Loucy (cell line): Measurements from ENCODE around the gene ASGR2.
"Not testable (repeated sequence)": the region's sequence is repeated elsewhere in the genome, so short reads cannot be mapped to it uniquely, and the experiment has no call there.

ENCODE experiments used
- H2AFZ ChIP-seq: fragments of 200-600 bp; sonication (generic); 2 replicates; pipeline ENCODE4 v1.6.0; 2016; ENCODE audit warnings: antibody characterized with exemption, mild to moderate bottlenecking, low read length, moderate library complexity
- H3F3A ChIP-seq: fragments of 200-600 bp; 2 replicates; pipeline ENCODE4 v1.6.0; 2016; ENCODE audit warnings: antibody characterized with exemption, low read depth, mild to moderate bottlenecking
- H3K27me3 ChIP-seq: fragments of 200-600 bp; sonication (generic); 2 replicates; pipeline ENCODE4 v1.6.1; 2014; ENCODE audit warnings: low read length, mild to moderate bottlenecking; ENCODE audit not compliant: insufficient read depth, poor library complexity, severe bottlenecking
- H3K36me3 ChIP-seq: fragments of 200-600 bp; sonication (generic); 2 replicates; pipeline ENCODE4 v1.6.1; 2016; ENCODE audit warnings: low read length; ENCODE audit not compliant: insufficient read depth
- H3K4me1 ChIP-seq: fragments of 200-600 bp; sonication (generic); 2 replicates; pipeline ENCODE4 v1.5.1; 2014; ENCODE audit warnings: low read length, mild to moderate bottlenecking; ENCODE audit not compliant: insufficient read depth, poor library complexity, severe bottlenecking
- H3K4me2 ChIP-seq: fragments of 200-600 bp; sonication (generic); 2 replicates; pipeline ENCODE4 v1.6.0; 2014; ENCODE audit warnings: antibody characterized with exemption, low read length, low read depth, mild to moderate bottlenecking; ENCODE audit not compliant: poor library complexity, severe bottlenecking
- H3K4me3 ChIP-seq: fragments of 200-600 bp; sonication (generic); 2 replicates; pipeline ENCODE4 v1.5.1; 2014; ENCODE audit warnings: low read length, mild to moderate bottlenecking, mixed read lengths; ENCODE audit not compliant: poor library complexity, severe bottlenecking
- H3K79me2 ChIP-seq: fragments of 200-600 bp; sonication (generic); 2 replicates; pipeline ENCODE4 v1.6.1; 2014; ENCODE audit warnings: low read length; ENCODE audit not compliant: insufficient read depth
- H3K9ac ChIP-seq: fragments of 200-600 bp; sonication (generic); 2 replicates; pipeline ENCODE4 v1.6.0; 2014; ENCODE audit warnings: mild to moderate bottlenecking, low read depth, low read length, moderate library complexity; ENCODE audit not compliant: poor library complexity, severe bottlenecking
- H3K9me2 ChIP-seq: fragments of 200-600 bp; sonication (generic); replicated peaks from 2 replicates; pipeline ENCODE4 v1.6.1; 2016; ENCODE audit warnings: low read depth, low read length, mixed read lengths
- H3K9me3 ChIP-seq: fragments of 200-600 bp; sonication (generic); 2 replicates; pipeline ENCODE4 v1.6.1; 2014; ENCODE audit warnings: mild to moderate bottlenecking, antibody characterized with exemption, low read length, low read depth; ENCODE audit not compliant: insufficient read depth
- H4K20me1 ChIP-seq: fragments of 200-600 bp; sonication (generic); 2 replicates; pipeline ENCODE4 v1.6.0; 2014; ENCODE audit warnings: antibody characterized with exemption, low read length, mild to moderate bottlenecking; ENCODE audit not compliant: insufficient read depth, poor library complexity, severe bottlenecking
- CTCF ChIP-seq: fragments of 200-600 bp; sonication (generic); conservative IDR thresholded peaks from 2 replicates; pipeline ENCODE4 v1.5.1; 2014; ENCODE audit warnings: mild to moderate bottlenecking, antibody characterized with exemption, low read length
- EZH2phosphoT487 ChIP-seq: fragments of 200-600 bp; IDR thresholded peaks from 2 replicates; pipeline ENCODE4 v1.6.1; 2018; ENCODE audit warnings: antibody characterized with exemption, mild to moderate bottlenecking, moderate library complexity, borderline replicate concordance

The ASGR2 gene

GRCh38 chr17:7102421-7102820 is 12.2 kb downstream of the ASGR2 start:
- Histone ChIP-seq H3F3A (no peaks in the 10 kb centered on the region), H2AFZ (no peak overlapping the region), H3K4me1 (no peaks in the 10 kb centered on the region), H3K9me3 (no peaks in the 10 kb centered on the region), H3K4me2 (no peak overlapping the region), H3K9me2 (no peaks in the 10 kb centered on the region), H3K79me2 (no peaks in the 10 kb centered on the region), H3K9ac (no peak overlapping the region), H4K20me1 (no peaks in the 10 kb centered on the region), H3K4me3 (no peak overlapping the region), H3K36me3 (no peaks in the 10 kb centered on the region), H3K27me3 (no peaks in the 10 kb centered on the region)
- TF ChIP-seq CTCF (no peak), EZH2phosphoT487 (no peak)

- Histone ChIP-seq H3K9me2 (no peaks in the 10 kb centered on the region), H2AFZ (no peak overlapping the region), H3K9ac (no peak overlapping the region), H3K4me1 (no peaks in the 10 kb centered on the region), H4K20me1 (no peaks in the 10 kb centered on the region), H3K4me2 (no peak overlapping the region), H3K27me3 (no peaks in the 10 kb centered on the region), H3F3A (no peaks in the 10 kb centered on the region), H3K79me2 (no peaks in the 10 kb centered on the region), H3K9me3 (no peaks in the 10 kb centered on the region), H3K4me3 (no peak overlapping the region), H3K36me3 (no peaks in the 10 kb centered on the region)
- TF ChIP-seq EZH2phosphoT487, result no peak
- TF ChIP-seq CTCF, result no peak
Observed at GRCh38 chr17:7101531-7101930, 13.1 kb downstream of the ASGR2 start.

GRCh38 chr17:7100641-7101379 is 13.8 kb downstream of the ASGR2 start:
- not testable (repeated sequence) for H4K20me1 ChIP-seq, H3K4me3 ChIP-seq, H3K9ac ChIP-seq, H3K4me1 ChIP-seq, H3K9me2 ChIP-seq, H3K4me2 ChIP-seq, H3K9me3 ChIP-seq, H3F3A ChIP-seq, H2AFZ ChIP-seq, H3K36me3 ChIP-seq, H3K27me3 ChIP-seq, H3K79me2 ChIP-seq
